NCI-H226 (cell line): Measurements from ENCODE around the gene CTIF.

ENCODE experiments used
- DNase-seq: peaks from one replicate; pipeline ENCODE4 v3.0.0-alpha.2; 2015

CTIF gene

GRCh38 chr18:48736321-48737260, 197.8 kb downstream of the CTIF start:
- no peak for DNase-seq

DNA sequence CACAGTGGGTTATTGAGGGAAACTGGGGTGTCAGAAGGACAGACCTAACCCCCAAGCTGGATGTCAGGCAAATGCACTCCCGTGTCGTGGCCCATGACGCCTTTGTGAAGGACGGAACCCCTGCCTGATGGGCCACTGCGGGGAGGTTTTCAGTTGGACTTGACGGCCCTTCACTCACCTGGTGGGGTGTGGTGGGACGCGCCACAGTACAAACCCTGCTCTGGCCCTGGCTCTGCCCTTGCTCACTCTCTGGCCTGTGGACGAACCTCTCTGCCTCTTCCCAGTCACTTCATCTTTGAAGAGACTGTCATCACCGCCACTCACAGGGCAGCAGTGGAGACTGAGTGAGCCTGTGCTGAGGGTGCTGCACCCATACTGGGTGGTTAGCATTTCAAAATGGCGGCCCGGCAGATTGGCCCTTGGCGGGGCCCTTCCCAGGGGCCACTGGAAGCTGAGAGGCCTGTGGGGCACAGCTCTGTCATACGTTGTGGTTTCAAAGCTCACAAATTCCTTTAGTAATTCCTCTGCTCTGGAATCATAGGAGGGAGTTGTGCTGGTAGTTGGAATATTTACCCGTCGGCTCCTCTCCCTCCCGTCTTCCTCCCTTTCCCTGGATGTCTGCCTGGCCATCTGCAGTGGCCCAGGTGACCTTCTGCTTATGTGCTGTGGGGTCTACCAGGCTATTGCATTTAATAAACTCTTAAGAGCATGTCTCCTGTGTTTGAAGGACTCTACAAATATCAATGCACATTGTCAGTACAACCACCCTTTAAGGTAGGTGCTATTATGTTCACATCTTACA, 200.6 kb downstream of the CTIF start:
- no peak for DNase-seq

DNA sequence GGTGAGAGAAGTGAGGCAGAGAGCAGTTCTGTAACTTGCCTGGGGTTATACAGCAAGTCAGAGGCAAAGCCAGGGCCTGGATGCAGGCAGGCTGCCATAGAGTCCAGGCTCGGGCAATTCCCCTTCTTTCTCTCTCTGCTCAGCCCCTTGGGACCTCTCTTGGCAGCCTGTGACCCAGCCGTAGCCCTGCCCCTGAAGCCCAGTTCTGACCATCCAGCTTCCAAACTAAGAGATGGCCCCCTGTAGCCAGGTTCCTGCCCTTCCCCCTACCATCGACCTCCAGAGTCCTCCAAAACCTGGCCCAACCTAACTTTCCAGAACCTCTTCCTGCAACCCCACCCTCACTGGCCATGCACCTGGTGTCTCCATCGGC, 201.2 kb downstream of the CTIF start:
- DNase-seq: no peak

GRCh38 chr18:48740851-48741485, 202.1 kb downstream of the CTIF start:
- DNase-seq: no peak

DNA sequence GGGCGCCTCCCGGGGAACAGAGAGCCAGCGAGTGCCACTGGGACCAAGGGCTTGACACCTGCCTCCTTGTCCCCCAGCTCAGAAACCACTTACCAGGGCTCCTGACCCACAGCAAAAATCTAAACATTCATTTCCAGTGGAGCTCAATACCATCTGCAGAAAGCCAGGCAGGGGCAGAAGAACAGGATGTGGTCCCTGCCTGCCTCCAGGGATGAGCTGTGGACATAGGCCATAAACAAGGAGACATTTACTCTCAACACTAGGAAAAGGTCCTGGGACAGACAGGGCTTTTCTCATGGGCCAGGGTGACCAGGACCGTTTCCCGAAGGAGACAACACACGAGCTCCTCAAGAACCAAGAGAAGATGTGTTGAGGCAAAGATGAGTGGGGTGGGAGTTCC, 203.0 kb downstream of the CTIF start:
- DNase-seq: no peak

DNA sequence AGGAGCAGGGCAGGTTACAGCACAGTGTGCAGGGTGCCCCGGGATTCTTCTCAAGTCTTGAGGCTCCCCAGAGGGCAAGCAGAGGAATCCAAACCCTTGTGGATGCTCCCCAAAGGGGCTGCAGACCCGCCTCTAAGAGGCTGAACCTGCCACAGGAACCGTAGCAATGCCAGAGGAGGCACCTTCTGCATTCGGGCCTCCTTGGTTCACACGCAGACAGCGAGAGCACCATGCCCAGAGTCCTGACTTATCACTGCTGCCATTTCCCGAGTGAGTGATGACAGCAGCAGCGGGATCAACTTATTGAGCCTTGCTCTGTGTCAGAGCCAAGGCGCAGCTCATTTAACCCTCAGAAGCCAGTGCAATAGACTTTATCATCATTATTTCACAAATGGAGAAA, 203.5 kb downstream of the CTIF start:
- DNase-seq: no peak

DNA sequence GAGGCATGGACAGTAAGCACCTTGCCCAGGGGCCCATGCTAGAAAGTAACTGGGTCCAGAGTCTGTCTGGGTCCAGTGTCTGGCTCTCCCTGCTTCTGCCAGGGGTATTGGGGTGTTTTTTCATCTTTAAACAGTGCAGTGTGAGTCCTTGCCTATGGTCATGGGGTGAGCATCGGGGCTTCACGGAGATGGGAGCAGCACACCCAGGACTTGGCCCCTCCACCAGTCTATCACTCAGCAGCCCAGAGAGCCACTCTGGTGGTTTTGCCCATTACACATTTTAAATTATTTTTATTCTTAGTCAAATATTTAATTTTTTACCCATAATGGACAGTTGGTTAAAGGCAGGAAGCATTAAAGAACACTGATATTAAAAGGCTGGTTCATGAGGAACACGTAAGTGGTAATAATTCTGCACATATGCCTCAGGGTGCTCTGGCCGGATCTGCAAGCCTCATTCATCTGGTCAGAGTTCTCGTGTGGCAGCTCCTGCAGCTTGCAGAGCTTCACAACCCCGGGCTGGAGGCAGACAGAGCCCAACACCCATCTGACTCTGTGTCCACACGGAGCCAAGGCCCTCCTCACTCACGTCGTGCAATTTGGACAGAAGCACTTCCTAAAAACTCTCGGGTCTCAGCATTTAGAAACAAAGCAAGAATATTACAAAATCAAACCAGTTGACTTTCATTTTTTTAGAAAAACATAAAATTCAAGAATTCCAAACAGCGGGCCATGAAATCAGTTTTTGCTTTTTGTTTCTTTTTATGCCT, 204.1 kb downstream of the CTIF start:
- DNase-seq: no peak

DNA sequence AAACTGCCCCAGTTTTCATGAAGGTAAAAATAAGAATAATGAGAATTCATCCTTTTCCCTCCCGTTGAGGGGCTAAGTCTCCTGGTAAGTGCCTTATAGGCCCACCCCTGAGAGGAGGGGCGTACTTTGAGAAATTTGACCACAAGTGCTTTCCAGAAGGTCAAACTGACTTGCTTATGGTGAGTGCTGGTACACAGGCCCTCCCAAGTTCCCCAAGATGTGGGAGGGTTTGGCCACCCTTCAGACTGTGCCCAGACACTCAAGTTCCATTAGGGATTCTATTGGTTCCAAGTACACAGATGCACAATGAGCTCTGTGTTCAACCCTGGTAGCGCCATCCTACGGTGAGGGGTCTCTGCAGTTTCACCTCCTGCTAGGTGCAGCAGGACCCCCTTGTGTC, 205.1 kb downstream of the CTIF start:
- DNase-seq: no peak

DNA sequence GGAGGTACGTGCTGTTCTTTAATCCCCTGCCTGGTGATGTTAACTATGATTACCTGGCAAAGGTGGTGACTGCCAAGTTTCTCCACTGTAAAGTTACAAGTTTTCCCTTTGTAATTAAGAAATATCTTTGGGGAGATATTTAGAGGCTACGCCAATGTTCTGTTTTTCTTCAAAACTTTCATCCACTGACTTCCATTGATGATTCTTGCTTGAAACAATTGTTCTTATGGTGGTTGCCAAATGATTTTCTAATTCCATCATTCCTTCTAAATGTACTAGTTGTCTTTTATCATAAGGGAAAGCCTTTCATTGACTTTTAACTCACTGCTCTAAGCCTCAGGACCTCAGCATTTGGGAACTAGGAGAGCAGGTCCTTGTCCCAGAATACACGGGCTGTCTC, 206.5 kb downstream of the CTIF start:
- DNase-seq: no peak

DNA sequence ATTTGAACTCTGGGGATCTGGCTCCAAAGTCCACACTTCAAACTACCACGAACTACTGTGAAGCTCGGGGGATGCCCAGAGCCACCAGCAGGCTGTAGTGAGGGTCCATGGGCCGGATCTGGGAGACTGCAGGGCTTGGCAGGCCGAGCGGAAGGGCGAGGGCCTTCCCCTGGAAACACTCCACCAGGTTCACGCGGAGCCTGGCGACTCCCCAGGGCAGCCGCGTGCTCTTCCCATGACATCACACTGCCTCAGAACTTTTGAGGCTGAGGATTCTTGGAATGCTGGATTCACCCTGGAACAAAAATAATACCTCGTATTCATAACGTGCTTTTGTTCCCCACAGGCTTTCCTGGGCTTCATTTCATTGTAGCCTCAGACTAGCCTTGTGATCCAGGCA, 210.9 kb downstream of the CTIF start:
- DNase-seq: no peak

DNA sequence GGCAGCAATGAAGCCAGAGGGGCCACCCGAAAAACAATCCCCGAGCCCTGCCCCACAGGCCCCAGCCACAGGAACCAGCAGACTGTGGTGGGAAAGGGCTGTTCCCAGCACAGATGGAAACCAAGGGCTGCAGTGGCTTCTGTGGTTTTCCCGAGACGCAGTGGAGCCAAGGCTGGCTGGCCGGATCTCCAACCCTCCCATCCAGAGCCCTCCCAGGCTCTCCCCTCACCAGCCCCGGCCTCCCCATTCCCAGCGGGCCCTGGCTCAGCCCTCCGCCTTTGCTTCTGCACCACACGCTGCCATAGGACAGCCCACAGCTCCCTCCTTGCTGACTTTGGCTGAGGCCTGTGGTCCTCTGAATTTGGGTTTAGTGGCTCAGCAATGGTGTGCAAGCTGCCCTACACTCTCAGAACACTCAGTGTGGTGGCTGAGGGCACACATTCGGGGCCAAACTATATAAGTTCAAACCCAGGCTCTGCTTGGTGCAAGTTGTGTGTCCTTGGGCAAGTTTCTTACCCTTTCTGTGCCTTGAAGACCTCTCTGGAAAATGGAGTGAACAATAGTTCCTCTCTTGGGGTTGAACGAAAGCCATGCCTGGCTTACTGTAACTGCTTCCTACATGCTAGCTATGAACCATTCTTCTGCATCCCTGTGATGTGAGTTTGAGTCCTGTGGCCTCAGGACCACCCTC, 211.8 kb downstream of the CTIF start:
- DNase-seq: no peak

DNA sequence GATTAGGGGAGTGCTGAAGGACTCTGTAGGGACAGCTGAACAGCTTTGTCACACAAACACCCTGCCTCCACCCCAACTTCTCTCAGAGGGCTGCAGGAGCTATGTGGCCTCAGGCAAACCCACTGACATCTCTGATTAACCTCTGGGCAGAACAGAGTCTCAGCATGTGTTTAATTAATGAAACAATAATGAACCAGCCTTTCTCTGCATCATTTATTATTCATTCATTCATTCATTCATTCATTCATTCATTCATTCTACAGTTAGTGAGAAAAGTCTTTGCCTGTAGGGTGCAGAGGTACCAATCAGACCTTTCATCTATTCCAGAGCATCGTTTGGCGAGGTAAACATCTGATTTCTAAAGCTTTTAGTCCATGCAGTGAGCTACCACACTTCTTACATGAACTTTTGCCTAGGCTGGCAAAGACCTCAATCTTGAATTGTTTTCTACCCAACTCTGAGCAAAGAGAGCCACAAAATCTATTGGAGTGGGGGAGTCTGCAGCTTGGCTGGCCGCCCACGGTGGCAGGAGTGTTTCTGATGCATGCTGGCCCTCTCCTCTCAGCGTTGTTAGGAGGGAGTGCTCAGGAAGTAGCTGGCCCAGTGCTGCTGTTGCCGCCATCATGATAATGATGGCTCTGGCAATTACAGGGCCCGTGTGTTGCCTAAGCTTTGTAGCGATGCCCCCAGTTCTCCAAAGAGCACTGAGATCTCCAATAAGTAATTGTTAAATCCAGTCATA, 213.1 kb downstream of the CTIF start:
- DNase-seq: no peak

DNA sequence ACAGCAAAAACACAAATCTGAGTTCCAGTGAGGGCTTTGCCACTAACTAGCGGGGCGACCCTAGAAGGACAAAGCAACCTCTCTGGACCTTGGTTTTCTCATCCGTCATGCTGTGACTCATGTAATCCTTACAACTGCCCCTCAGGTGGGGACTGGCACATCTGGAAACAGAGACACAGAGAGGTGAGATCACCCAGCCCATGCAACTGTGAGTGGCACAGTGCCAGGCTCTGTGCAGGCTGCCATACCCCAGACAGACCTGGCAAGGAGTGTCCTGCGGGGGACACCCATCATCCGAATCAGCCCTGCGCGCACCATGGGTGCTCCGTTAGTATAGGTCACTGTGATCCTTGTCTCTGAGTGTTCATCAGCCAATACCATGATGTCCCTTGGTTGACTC, 213.6 kb downstream of the CTIF start:
- no peak for DNase-seq

DNA sequence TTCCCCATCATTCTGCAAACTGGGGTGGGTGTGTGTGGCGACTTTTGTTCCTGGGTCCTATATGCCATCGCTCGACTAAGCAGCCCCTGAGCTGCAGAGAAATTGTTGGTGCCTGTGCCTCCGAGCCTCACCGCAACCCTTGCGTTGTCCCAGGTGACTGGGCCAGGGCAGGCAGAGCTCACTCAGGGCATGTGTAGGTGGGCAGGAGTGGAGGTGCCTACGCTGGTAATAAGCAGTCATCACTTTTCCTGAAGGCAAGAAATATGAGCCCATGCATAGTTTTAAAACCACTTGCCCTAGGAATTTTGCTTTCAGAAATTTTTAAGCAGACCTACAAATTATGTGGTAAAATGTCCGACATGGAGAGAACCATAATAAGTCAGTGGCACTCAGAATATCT, 214.1 kb downstream of the CTIF start:
- no peak for DNase-seq

DNA sequence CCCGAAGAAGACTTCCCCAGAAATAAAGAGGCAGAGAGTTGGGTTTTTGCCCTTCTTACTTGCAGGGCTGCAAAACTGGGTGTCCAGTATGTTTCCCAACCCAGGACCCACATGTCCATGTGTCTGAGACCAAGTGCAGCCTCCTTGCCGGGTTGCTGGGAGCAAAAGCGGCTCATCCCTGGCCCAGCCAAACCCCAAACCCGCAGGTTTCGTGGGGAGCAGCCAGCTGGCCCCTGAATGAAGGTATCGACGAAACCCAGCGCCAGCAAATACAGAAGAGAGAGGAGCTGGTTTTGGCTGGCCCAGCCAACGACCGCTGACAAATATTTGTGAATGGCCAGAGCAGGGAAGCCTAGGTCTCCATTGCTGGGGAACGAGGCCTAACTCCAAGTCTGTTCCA, 214.9 kb downstream of the CTIF start:
- no peak for DNase-seq

GRCh38 chr18:48754559-48754958, 215.7 kb downstream of the CTIF start:
- no peak for DNase-seq

DNA sequence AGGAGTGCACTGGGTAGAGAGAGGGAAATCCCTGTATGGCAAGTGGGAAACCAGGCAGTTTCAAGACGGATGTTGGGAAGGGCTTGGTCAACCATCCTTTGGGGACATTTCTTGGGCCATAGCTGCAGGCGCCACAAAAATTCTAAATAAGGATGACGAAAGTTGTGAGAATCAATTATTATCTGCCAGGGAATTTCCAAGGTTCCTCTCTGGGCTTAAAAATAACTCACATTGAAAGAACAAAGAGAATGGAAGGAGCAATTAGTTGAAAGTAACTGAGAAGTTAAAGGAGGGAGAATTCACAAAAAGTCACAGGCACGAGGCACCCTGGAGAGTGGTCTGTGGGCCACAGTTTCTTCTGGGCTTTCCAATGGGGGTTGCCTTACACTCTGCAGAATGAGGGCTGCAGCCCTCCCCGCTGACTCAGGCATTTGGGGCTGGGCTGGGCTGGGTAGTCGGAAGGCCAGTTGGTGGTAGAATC, 216.2 kb downstream of the CTIF start:
- DNase-seq: no peak

DNA sequence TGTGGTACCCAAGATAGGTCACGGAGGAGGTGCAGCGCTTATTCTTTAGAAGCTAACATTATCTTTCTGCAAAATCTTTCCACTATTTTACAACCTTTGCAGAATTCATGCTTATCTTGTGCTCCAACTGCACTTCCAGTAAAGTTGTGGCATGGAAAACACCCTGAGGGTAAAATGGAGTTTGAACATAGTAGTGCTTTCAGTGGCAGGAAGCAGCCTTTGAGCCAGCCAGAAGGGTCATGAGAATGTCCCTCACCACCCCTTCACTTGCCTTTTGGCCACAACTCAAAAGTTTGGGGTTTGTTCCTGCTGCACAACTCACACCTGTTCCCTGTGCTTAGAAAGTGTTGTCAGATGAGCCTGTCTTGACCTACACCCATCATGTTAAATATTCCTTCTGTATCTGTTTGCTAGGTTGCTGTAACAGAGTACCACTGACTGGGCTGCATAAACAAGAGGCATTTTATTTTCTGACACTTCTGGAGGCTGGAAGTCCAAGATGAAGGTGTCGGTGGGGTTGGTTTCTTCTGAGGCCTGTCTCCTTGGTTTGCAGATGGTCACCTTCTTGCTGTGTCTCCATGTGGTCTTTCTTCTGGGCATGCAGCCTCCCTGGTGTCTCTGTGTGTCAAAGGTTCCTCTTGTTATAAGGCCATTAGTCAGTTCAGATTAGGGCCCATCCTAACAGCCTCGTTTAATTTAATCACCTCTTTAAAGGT, 217.8 kb downstream of the CTIF start:
- DNase-seq: no peak

DNA sequence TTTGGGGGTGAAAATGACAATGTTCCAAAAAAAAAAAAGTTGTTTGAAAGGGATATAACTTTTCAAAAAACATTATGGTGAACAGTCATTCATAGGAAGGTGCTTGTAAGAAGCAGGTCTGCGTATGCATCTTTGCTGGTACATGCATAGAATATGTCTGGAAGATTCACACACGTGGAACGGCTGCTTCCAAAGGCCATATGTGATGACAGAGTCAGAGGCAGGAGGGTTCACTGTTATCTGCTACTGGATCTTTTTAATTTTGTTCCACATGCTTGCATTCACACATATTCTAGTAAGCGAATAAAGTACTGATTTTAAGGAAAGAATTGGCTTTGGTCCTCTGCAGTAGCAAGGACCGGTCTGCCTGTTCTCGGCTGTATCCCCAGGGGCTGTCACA, 218.5 kb downstream of the CTIF start:
- DNase-seq: no peak

GRCh38 chr18:48757906-48758305, 219.1 kb downstream of the CTIF start:
- DNase-seq: no peak

- DNase-seq: no peak
Observed at GRCh38 chr18:48761582-48761981, 222.8 kb downstream of the CTIF start.
